Measurements from ENCODE around the gene ACTN4. TPM values are rescaled to one million over a fixed set of nuclear protein-coding genes. Genes with fewer than 3 reads are reported as not detected.
A peak's percentile ranks its signal among the peaks of the same experiment; 100 is the strongest.

ACTN4 gene
- total RNA-seq, 2 donors from 2014 or later, result 1,019 to 1,060 TPM

- no peak for DNase-seq
- intact Hi-C loops (cut with DNase I), result loop anchor here (10.0 kb wide), 1 partner anchor 211 kb away; the partner anchor contains the start of gene FAM98C
- Histone ChIP-seq H3K9me3 (no peaks in the 10 kb centered on the region), H3K36me3 (no peaks in the 10 kb centered on the region), H3K9ac (ENCODE audit: low read depth in 2 of 2, low read length in 2 of 2) (no peak overlapping the region), H3K4me1 (peaks cover 7% of the 10 kb centered on the region), H3K27ac (no peak overlapping the region), H3K4me3 (no peak overlapping the region), H3K27me3 (no peaks in the 10 kb centered on the region)
- no peak for TF ChIP-seq CTCF (IDR thresholded peaks at IDR 0.05)
Observed at GRCh38 chr19:38616265-38616664, 31.2 kb upstream of the ACTN4 start.

GRCh38 chr19:38617283-38617763 lies 30.1 kb upstream of the ACTN4 start:
- Histone ChIP-seq H3K9me3 (no peaks in the 10 kb centered on the region), H3K36me3 (no peaks in the 10 kb centered on the region), H3K9ac (ENCODE audit: low read depth in 2 of 2, low read length in 2 of 2) (peak overlapping the region in 1 of 2 donors; percentile 54), H3K27ac (peak overlapping the region; percentile 24), H3K27me3 (no peaks in the 10 kb centered on the region), H3K4me3 (peak overlapping the region; percentile 97), H3K4me1 (peaks cover 7% of the 10 kb centered on the region)
- TF ChIP-seq CTCF (IDR thresholded peaks at IDR 0.05), result no peak
- intact Hi-C loops (cut with DNase I), result loop anchor here (10.0 kb wide), 1 partner anchor 213 kb away; the partner anchor contains the start of gene FAM98C
- DNase-seq, result no peak

- peak; percentile 63 for DNase-seq
- no peak for TF ChIP-seq CTCF (IDR thresholded peaks at IDR 0.05)
- H3K9me3 ChIP-seq, result no peaks in the 10 kb centered on the region
- peaks cover 7% of the 10 kb centered on the region for H3K4me1 ChIP-seq
- H3K27me3 ChIP-seq, result no peaks in the 10 kb centered on the region
- peak within 1 kb of the TSS; percentile 78 for H3K27ac ChIP-seq
- H3K9ac ChIP-seq (ENCODE audit: low read depth in 2 of 2, low read length in 2 of 2), result peak within 1 kb of the TSS; percentile 74 to 99
- no peaks in the 10 kb centered on the region for H3K36me3 ChIP-seq
- H3K4me3 ChIP-seq, result peak within 1 kb of the TSS; percentile 97
- intact Hi-C loops (cut with DNase I), result loop anchor here (10.0 kb wide), 1 partner anchor 213 kb away; the partner anchor contains the start of gene FAM98C
Observed at GRCh38 chr19:38617764-38618589, 29.5 kb upstream of the ACTN4 start, which contains the start of gene MAP4K1. TSS of gene MAP4K1 (minus strand) at chr19:38617953. CDS start at chr19:38617895, 58 bp downstream.

DNA sequence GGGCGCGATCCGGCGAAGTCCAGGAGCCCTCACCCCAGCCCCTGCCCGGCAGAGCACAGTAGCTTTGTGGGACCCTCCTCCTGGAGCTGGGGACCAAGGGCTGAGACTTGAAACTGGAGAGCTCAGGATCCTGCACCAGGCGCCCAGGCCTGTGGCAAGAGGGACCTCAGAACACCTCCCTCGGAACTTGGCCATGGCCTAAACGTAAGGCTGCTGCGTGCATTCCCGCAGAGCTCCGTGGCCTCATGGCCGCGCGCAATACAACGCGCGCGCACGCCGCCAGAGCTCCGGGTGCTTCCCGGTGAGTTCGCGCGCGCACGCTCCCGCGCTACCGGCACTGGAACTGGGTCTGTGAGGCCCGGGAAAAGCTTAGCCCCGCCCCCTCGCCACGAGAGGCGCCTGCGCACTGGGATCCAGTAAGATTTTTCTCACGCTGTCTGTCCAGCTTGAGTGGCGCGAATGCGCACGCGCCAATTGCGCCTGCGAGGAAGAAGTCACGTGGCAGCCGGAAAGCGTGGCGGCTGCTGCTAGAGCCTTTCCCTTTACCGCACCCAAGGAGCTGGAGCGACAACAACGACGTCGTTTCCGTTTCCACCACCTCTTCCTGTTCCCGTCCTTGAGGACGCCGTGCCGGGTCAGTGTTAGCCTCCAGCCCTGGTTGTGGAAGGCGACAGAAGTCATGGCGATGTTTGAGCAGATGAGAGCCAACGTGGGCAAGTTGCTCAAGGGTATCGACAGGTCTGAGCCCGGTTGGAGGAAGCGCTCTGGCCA lies 28.7 kb upstream of the ACTN4 start, which contains the start of gene EIF3K:
TSS of gene EIF3K (plus strand) at position 599 of the 771 bp plus-strand sequence. CDS start at position 680, 81 bp downstream.
- Histone ChIP-seq H3K27me3 (no peaks in the 10 kb centered on the region), H3K9ac (ENCODE audit: low read depth in 2 of 2, low read length in 2 of 2) (peak within 1 kb of the TSS; percentile 99), H3K4me1 (peaks cover 7% of the 10 kb centered on the region), H3K9me3 (no peaks in the 10 kb centered on the region), H3K27ac (peak within 1 kb of the TSS; percentile 78), H3K4me3 (peak within 1 kb of the TSS; percentile 97), H3K36me3 (peaks cover 1% of the 10 kb centered on the region)
- TF ChIP-seq CTCF (IDR thresholded peaks at IDR 0.05), result no peak
- DNase-seq, result peak; percentile 100
- intact Hi-C loops (cut with DNase I), result loop anchor here (10.0 kb wide), 1 partner anchor 214 kb away; the partner anchor contains the start of gene FAM98C
